K562 (cell line): ENCODE measurements around the gene GALNT9. TPM values are rescaled to one million over a fixed set of nuclear protein-coding genes. Genes with fewer than 3 reads are reported as not detected.

Source experiments
- ATAC-seq: fragments of 200-7000 bp; cut with Tn5 transposase; 3 replicates; pipeline ENCODE4 v1.9.1; 2020; ENCODE audit warnings: moderate library complexity
- BruUV-seq: library from RNA; stranded (reverse); fragments of 400-500 nt; replicated peaks from 2 replicates; lab custom pipeline; 2021; lab: Mats Ljungman, UMichigan
- CTCF ChIA-PET: fragments of 300-600 bp; formaldehyde crosslinking; extraction: SDS; loops from one replicate; lab custom pipeline; 2021; ENCODE audit warnings: low intra/inter-chr PET ratio; lab: Yijun Ruan, JAX
- POLR2A ChIA-PET: fragments of 300-600, 350-650 bp; sonication (Branson Sonifier 250); formaldehyde crosslinking; extraction: SDS; loops from one replicate; lab custom pipeline; 2021; ENCODE audit warnings: antibody characterized with exemption, inconsistent platforms; lab: Yijun Ruan, JAX
- DNase-seq, 4 experiments: peaks; one replicate each; pipeline versions ENCODE4 v3.0.0 to v3.0.0-alpha.2; 2011 to 2018; ENCODE audit warnings: low spot score in 3 of 4, mixed read lengths in 3 of 4; ENCODE audit errors: extremely low read depth in 1 of 4
- FAIRE-seq: peaks from 2 replicates; lab custom pipeline; 2011; peaks lifted over from hg19 to GRCh38; lab: Jason Lieb, UNC
- H2AFZ ChIP-seq: 2 replicates; pipeline ENCODE4 v1.6.0; 2011; ENCODE audit warnings: low read depth, low read length, control low read depth, inconsistent platforms
- H3K27ac ChIP-seq: fragments of 200-600 bp; 3 replicates; pipeline ENCODE4 v1.8.0; 2011; ENCODE audit warnings: low read depth, mild to moderate bottlenecking, control low read depth, inconsistent platforms, low read length, moderate library complexity, mixed read lengths; ENCODE audit errors: extremely low read depth
- H3K27me3 ChIP-seq, 2 experiments: fragments of 300-600 bp in 1 of 2; 2 replicates in 1 of 2; 3 replicates in 1 of 2; pipeline versions ENCODE4 v1.6.0 to v1.8.0; 2011; ENCODE audit warnings: inconsistent platforms in 2 of 2, low read length in 2 of 2, mild to moderate bottlenecking in 1 of 2, mixed read lengths in 1 of 2, moderate library complexity in 1 of 2; ENCODE audit not compliant: control insufficient read depth in 2 of 2, insufficient read depth in 2 of 2
- H3K36me3 ChIP-seq: fragments of 300-600 bp; 3 replicates; pipeline ENCODE4 v1.8.0; 2011; ENCODE audit warnings: mild to moderate bottlenecking, low read length, inconsistent platforms; ENCODE audit not compliant: control insufficient read depth, insufficient read depth
- H3K4me1 ChIP-seq, 2 experiments: fragments of 200-600 bp in 1 of 2; replicated peaks in 1 of 2; 2 replicates in 1 of 2; 3 replicates in 1 of 2; pipeline versions ENCODE4 v1.5.1 to v1.8.0; 2011; ENCODE audit warnings: inconsistent platforms in 2 of 2, low read length in 2 of 2, mild to moderate bottlenecking in 1 of 2, mixed read lengths in 1 of 2, moderate library complexity in 1 of 2; ENCODE audit not compliant: control insufficient read depth in 2 of 2, insufficient read depth in 2 of 2
- H3K4me2 ChIP-seq: 2 replicates; pipeline ENCODE4 v1.6.1; 2011; ENCODE audit warnings: low read length, control low read depth, inconsistent platforms, mixed read lengths; ENCODE audit not compliant: insufficient read depth
- H3K4me3 ChIP-seq: fragments of 200-600 bp; sonication (generic), shearing (Covaris generic); 2 replicates; pipeline ENCODE4 v1.5.1; 2016; ENCODE audit warnings: control low read depth, inconsistent platforms
- H3K79me2 ChIP-seq: fragments of 200-600 bp; 3 replicates; pipeline ENCODE4 v1.8.0; 2011; ENCODE audit warnings: low read length, inconsistent platforms; ENCODE audit not compliant: control insufficient read depth, insufficient read depth
- H3K9ac ChIP-seq, 2 experiments: 2 replicates each; pipeline versions ENCODE4 v1.6.0 to v1.6.1; 2011; ENCODE audit warnings: low read depth in 2 of 2, low read length in 2 of 2, control low read depth in 1 of 2, inconsistent platforms in 1 of 2, mild to moderate bottlenecking in 1 of 2, mixed read lengths in 1 of 2; ENCODE audit not compliant: insufficient read depth in 1 of 2
- H3K9me1 ChIP-seq: one replicate; pipeline ENCODE4 v1.6.0; 2011; ENCODE audit warnings: inconsistent platforms, mild to moderate bottlenecking, low read length, moderate library complexity; ENCODE audit not compliant: control insufficient read depth, insufficient read depth
- H3K9me3 ChIP-seq: replicated peaks from 2 replicates; pipeline ENCODE4 v1.5.1; 2011; ENCODE audit warnings: low read depth, low read length, inconsistent platforms; ENCODE audit not compliant: control insufficient read depth, insufficient read depth
- H4K20me1 ChIP-seq: replicated peaks from 2 replicates; pipeline ENCODE4 v1.6.1; 2011; ENCODE audit warnings: low read length, inconsistent platforms, mixed read lengths; ENCODE audit not compliant: control insufficient read depth, insufficient read depth
- BRF1 ChIP-seq: IDR thresholded peaks from 3 replicates; pipeline ENCODE4 v1.6.1; 2011; ENCODE audit warnings: borderline replicate concordance, mild to moderate bottlenecking; ENCODE audit not compliant: insufficient read length; ENCODE audit errors: extremely low read depth
- CBX5 ChIP-seq: IDR thresholded peaks from 2 replicates; pipeline ENCODE4 v1.6.1; 2014; ENCODE audit warnings: low read depth, borderline replicate concordance
- ESRRA ChIP-seq: fragments of 450-650 bp; IDR thresholded peaks from 2 replicates; pipeline ENCODE4 v1.6.1; 2014; ENCODE audit warnings: low read depth, mild to moderate bottlenecking, moderate library complexity, borderline replicate concordance
- ETS1 ChIP-seq: conservative IDR thresholded peaks from 2 replicates; pipeline ENCODE4 v1.6.1; 2011; ENCODE audit warnings: low read depth, mild to moderate bottlenecking, low read length; ENCODE audit not compliant: control insufficient read depth
- HDAC2 ChIP-seq: fragments of 450-650 bp; IDR thresholded peaks from 2 replicates; pipeline ENCODE4 v1.6.1; 2016; ENCODE audit warnings: mild to moderate bottlenecking
- HSF4 ChIP-seq: fragments of 250-450 bp; sonication (Bioruptor Pico); IDR thresholded peaks from 2 replicates; pipeline ENCODE4 v2.1.2; 2022; ENCODE audit warnings: mild to moderate bottlenecking, moderate library complexity, borderline replicate concordance
- POLR2H ChIP-seq: IDR thresholded peaks from 2 replicates; pipeline ENCODE4 v1.6.1; 2016; ENCODE audit warnings: missing genetic modification characterization, low read depth, mild to moderate bottlenecking, control low read depth, missing compliant biosample characterization, moderate library complexity
- PTRF ChIP-seq: fragments of 450-650 bp; IDR thresholded peaks from 2 replicates; pipeline ENCODE4 v1.6.1; 2016; ENCODE audit warnings: mild to moderate bottlenecking, missing genetic modification characterization, missing compliant biosample characterization
- RBM17 ChIP-seq: fragments of 200-400 bp; formaldehyde crosslinking; IDR thresholded peaks from 2 replicates; pipeline ENCODE4 v1.6.1; 2017; ENCODE audit warnings: low read depth, mild to moderate bottlenecking, low read length, borderline replicate concordance
- SIX5 ChIP-seq, 2 experiments: IDR thresholded peaks; 2 replicates each; pipeline ENCODE4 v1.6.1; 2011; ENCODE audit warnings: low read length in 2 of 2, borderline replicate concordance in 1 of 2, low read depth in 1 of 2, mild to moderate bottlenecking in 1 of 2, moderate library complexity in 1 of 2; ENCODE audit not compliant: insufficient read depth in 1 of 2
- TAF9B ChIP-seq: fragments of 450-650 bp; IDR thresholded peaks from 2 replicates; pipeline ENCODE4 v1.6.1; 2018; ENCODE audit warnings: mild to moderate bottlenecking; ENCODE audit not compliant: partially characterized antibody
- TCF3 ChIP-seq: sonication (generic); formaldehyde crosslinking; IDR thresholded peaks from 2 replicates; pipeline ENCODE4 v1.4.0; 2020; ENCODE audit warnings: mild to moderate bottlenecking, missing genetic modification reagents
- UBTF ChIP-seq, 2 experiments: IDR thresholded peaks; 2 replicates each; pipeline ENCODE4 v1.6.1; 2012; ENCODE audit warnings: improper control_type of control experiment in 2 of 2, low read depth in 2 of 2, low read length in 2 of 2, borderline replicate concordance in 1 of 2
- ZSCAN32 ChIP-seq: fragments of 450-650 bp; formaldehyde crosslinking; IDR thresholded peaks from 2 replicates; pipeline ENCODE4 v1.4.0; 2020; ENCODE audit warnings: mild to moderate bottlenecking, moderate library complexity
- WGBS: fragments of 100-300 bp; shearing (Covaris generic); methylation state at CpG from one replicate; pipeline ENCODE4 v1.1.6; 2016; ENCODE audit warnings: low coverage, mixed read lengths; ENCODE audit not compliant: insufficient coverage; ENCODE audit errors: missing lambda C conversion rate; 5-methylcytosine and 5-hydroxymethylcytosine counted together
- in situ Hi-C: fragments of 300-500 bp; cut with MboI; formaldehyde crosslinking; loops from 4 replicates; pipeline ENCODE4 v1.15.0; 2018; ENCODE audit warnings: inconsistent platforms, mixed read lengths
- intact Hi-C: fragments of 100-400 bp; cut with micrococcal nuclease; formaldehyde crosslinking; loops from 2 replicates; pipeline ENCODE4 v1.14.2; 2022
- polyA plus RNA-seq, 8 experiments: library from polyadenylated mRNA; depleted of rRNA in 4 of 8; stranded (reverse) in 5 of 8; unstranded in 3 of 8; fragments of >200 nt; fragmentation: Nextera tagmentation in 2 of 8; fragmentation: Illumina TruSeq in 1 of 8; extraction: Ambion mirVana in 2 of 8; extraction: Trizol in 1 of 8; gene quantifications; 2 replicates each; pipeline versions ENCODE4 v1.2.1 to v1.2.3, GENCODE V29; 2011 to 2014; ENCODE audit warnings: inconsistent platforms in 1 of 8, missing spikeins in 1 of 8
- total RNA-seq, 7 experiments: library from RNA; depleted of rRNA in 6 of 7; stranded (reverse); fragments of >200 nt in 6 of 7; fragmentation: Illumina TruSeq in 2 of 7; extraction: Trizol in 2 of 7; gene quantifications; 2 replicates each; pipeline versions ENCODE4 v1.2.1 to v1.2.3, GENCODE V29; 2011 to 2021; ENCODE audit warnings: low replicate concordance in 1 of 7
- TF ChIP-seq, protein P1 (sequence below): sonication (generic); formaldehyde crosslinking; IDR thresholded peaks from 2 replicates; pipeline ENCODE4 v1.8.1; 2023; ENCODE audit warnings: mild to moderate bottlenecking, missing genetic modification reagents
- TF ChIP-seq, protein P2 (sequence below), 2 experiments: fragments of 250-450 bp in 1 of 2; fragments of 450-650 bp in 1 of 2; sonication (Bioruptor Pico) in 1 of 2; IDR thresholded peaks; 2 replicates each; pipeline versions ENCODE4 v1.6.1 to v1.8.0; 2016 to 2021; ENCODE audit warnings: mild to moderate bottlenecking in 2 of 2, moderate library complexity in 2 of 2, missing compliant biosample characterization in 1 of 2, missing genetic modification characterization in 1 of 2

Gene GALNT9
- total and polyA plus RNA-seq, 9 of the 15 experiments (the other 6 are each of a cell fraction or from before 2014, with no cell fraction given) = not detected

DNA sequence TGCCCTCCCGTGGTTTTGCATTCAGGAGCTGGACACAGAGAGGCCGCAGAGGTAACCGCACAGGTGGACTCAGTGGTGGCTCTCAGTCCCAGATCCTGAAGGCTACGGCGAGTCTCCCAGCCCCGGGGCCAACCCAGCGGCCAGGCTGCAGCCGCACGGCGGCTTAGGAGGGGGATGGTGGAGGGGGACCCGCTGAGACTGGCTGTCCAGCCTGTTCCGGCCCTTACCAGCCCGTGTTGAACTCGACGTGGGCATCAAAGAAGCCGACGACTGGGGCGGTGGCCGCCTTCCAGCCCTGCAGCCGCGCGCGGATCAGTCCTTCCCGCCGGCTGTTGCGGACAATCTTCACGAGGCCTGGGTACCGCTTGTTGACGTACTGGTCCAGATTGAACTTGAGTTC, 68.7 kb downstream of the GALNT9 start:
- Histone ChIP-seq H3K27ac (no peak overlapping the region), H4K20me1 (peaks cover 5% of the 10 kb centered on the region; the same call in 1 of the 2 replicates), H3K9me1 (peaks cover 3% of the 10 kb centered on the region), H3K27me3 (peaks cover 49 to 96% of the 10 kb centered on the region in 2 experiments; a peak in 4 of 5 replicates), H2AFZ (no peak overlapping the region), H3K4me2 (no peak overlapping the region), H3K36me3 (no peaks in the 10 kb centered on the region), H3K4me1 (peaks cover 0 to 30% of the 10 kb centered on the region in 2 experiments; a peak in 1 of 5 replicates), H3K9me3 (no peaks in the 10 kb centered on the region), H3K79me2 (no peaks in the 10 kb centered on the region), H3K4me3 (no peak overlapping the region), H3K9ac (no peak overlapping the region)
- DNase-seq (no peak), FAIRE-seq (no peak), ATAC-seq (no peak)
- no TSS peak for BruUV-seq
- in situ Hi-C loops (no loop called here), intact Hi-C loops (no loop called here)
- ChIA-PET CTCF (no interaction called here), POLR2A (interaction anchor here (0.6 kb wide), 1 partner anchor 21 kb away, joined by 5 read pairs; no protein-coding TSS in a partner anchor)
- WGBS = 4% methylated on average over 20 of the region's 29 CpGs
- TF ChIP-seq SIX5 (IDR thresholded peaks at IDR 0.05; ENCODE audit: borderline replicate concordance in 1 of 2, insufficient read depth in 1 of 2, low read depth in 1 of 2, low read length in 2 of 2) = no peak
- TF ChIP-seq, protein P1, sequence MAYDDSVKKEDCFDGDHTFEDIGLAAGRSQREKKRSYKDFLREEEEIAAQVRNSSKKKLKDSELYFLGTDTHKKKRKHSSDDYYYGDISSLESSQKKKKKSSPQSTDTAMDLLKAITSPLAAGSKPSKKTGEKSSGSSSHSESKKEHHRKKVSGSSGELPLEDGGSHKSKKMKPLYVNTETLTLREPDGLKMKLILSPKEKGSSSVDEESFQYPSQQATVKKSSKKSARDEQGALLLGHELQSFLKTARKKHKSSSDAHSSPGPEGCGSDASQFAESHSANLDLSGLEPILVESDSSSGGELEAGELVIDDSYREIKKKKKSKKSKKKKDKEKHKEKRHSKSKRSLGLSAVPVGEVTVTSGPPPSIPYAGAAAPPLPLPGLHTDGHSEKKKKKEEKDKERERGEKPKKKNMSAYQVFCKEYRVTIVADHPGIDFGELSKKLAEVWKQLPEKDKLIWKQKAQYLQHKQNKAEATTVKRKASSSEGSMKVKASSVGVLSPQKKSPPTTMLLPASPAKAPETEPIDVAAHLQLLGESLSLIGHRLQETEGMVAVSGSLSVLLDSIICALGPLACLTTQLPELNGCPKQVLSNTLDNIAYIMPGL (CRISPR knock-in tag) = no peak
- TF ChIP-seq TAF9B = no peak
- no peak for TF ChIP-seq RBM17
- TF ChIP-seq ESRRA = no peak
- no peak for TF ChIP-seq UBTF (IDR thresholded peaks at IDR 0.05; ENCODE audit: borderline replicate concordance in 1 of 2, low read depth in 2 of 2, low read length in 2 of 2)
- TF ChIP-seq CBX5 = no peak
- TF ChIP-seq HDAC2 = no peak
- TF ChIP-seq POLR2H (tag) = no peak
- TF ChIP-seq, protein P2, sequence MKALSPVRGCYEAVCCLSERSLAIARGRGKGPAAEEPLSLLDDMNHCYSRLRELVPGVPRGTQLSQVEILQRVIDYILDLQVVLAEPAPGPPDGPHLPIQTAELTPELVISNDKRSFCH (CRISPR knock-in tag; IDR thresholded peaks at IDR 0.05) = no peak
- TF ChIP-seq, protein P2 (tag; IDR thresholded peaks at IDR 0.05) = no peak
- no peak for TF ChIP-seq ETS1
- TF ChIP-seq PTRF (tag) = no peak
- TF ChIP-seq HSF4 (CRISPR knock-in tag) = no peak
- TF ChIP-seq BRF1 = no peak
- no peak for TF ChIP-seq TCF3
- TF ChIP-seq ZSCAN32 (CRISPR knock-in tag) = no peak
